HTR-8/SVneo (cell line): ENCODE data around the gene FBXO41.

Experiments
- DNase-seq: peaks from one replicate; pipeline ENCODE4 v3.0.0; 2011; ENCODE audit warnings: low spot score, mixed read lengths; ENCODE audit not compliant: insufficient read length
- FAIRE-seq: peaks from 2 replicates; lab custom pipeline; 2011; peaks lifted over from hg19 to GRCh38; lab: Jason Lieb, UNC

Gene FBXO41

DNA sequence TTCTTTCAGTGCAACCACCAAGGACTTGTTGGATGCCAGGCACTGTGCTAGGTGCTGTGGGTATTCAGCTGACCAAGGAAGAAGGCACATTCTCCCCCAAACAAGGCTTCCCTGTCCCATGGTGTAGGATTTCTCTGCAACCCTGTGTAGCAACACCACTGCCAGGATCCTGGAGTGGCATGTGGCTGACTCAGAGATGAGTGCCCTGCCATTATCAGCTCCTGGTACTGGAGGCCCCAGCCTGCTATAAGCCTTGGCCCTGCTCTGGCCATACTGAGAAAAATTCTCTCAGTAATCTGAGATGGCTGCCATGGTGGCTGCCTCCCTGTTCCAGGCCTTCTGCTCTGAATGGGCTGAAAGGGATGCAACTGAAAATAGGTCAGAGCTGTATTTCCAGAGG, 66.0 kb downstream of the FBXO41 start:
- FAIRE-seq (no peak), DNase-seq (no peak)

DNA sequence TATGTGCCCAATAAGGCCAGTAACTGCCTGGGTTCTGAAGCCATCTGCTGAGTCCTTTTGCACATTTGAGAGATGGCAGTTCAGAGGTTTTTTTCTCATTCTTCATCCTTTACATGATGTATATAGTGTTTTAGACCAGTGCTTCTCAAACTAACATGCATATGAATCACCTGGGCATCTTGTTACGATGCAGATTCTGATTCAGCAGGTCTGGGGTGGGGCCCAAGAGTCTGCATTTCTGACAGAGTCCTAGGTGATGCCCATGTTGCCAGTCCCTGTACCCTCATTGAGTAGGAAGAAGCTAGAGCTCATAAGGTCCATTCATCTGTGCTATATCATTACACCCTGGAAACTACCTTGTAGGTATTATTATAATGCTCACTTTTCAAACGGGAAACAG, 66.5 kb downstream of the FBXO41 start:
- FAIRE-seq (no peak), DNase-seq (no peak)

DNA sequence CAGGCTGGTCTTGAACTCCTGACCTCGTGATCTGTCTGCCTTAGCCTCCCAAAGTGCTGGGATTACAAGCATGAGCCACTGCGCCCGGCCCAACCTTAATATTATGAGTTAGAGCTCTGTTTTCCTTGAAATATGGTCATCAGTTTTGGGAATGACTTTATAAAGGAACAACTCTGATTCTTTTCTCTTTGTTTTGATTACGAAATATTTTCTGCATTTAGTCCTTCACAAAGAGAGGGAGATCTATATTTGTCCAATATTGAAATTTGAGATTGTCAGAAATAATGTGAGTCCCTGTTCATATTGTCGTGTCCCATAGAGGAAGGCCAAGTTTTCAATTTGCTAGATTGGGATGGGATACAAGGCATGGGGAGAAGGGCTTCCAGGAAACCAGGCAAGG, 67.1 kb downstream of the FBXO41 start:
- FAIRE-seq (no peak), DNase-seq (no peak)

DNA sequence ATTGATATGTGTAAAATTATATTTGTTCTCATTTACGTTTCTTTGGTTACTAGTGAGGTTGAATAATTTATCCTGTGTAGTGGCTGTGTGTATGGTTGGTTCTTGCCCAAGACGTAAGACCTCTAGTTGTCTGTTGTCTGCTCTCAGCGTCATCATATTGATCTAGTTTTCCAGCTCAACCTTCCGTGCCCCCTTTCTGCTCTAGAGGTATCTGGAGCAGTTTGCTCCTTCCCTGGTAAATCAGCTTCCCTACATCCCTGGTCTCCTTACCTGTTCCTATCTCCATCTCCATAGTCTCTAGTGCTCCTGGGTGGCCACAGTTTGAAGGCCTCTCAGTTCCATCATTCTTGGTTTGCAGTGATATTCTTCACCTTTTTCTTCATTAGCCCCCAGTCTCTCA, 69.0 kb downstream of the FBXO41 start:
- FAIRE-seq, result no peak
- no peak for DNase-seq

DNA sequence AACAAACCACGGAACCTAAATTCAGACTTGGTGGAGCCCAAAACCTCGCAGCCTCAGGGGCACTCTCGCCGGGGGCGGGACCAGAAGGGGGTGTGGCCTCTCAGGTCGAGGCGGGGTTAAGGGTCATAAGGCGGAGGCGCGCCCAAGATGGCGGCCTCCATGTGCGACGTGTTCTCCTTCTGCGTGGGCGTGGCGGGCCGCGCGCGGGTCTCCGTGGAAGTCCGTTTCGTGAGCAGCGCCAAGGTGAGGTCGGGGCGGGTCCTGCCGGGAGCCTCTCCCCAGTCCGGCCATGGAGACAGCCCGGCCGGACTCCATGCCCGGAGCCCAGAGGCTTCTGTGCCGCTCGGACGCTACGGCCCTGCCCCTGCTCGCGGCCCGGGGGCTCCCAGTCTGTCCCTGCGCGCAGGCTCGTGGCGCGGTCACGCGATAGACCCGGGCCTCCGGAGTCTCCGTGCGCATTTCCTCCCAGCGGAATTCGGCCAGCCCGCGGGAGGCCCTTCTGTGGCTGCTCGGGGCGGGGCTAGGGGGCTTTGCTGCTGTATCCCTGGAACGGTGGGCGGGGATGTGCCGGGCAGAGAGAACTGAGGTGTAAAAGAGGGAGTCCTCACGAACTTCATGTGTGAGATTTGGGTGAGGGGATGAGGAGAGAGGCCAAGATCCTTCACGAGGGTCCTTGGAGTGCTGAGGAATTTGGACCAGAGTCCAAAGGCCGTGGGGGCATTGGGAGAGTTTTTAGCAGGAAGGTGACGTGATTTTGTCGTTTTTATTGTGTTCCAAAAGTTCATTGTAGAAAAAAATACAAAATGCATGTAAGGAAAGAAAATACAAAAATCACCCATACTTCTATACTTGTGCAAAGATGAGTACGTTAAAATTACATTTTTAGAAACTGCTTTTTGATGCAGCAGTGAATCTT, 69.9 kb downstream of the FBXO41 start, which contains the start of gene SMYD5:
Gene SMYD5 (plus strand): TSS at position 126 of the 916 bp plus-strand sequence. CDS start 22 bp downstream, at position 148.
- FAIRE-seq, result peak; percentile 92
- DNase-seq, result peak; percentile 84

DNA sequence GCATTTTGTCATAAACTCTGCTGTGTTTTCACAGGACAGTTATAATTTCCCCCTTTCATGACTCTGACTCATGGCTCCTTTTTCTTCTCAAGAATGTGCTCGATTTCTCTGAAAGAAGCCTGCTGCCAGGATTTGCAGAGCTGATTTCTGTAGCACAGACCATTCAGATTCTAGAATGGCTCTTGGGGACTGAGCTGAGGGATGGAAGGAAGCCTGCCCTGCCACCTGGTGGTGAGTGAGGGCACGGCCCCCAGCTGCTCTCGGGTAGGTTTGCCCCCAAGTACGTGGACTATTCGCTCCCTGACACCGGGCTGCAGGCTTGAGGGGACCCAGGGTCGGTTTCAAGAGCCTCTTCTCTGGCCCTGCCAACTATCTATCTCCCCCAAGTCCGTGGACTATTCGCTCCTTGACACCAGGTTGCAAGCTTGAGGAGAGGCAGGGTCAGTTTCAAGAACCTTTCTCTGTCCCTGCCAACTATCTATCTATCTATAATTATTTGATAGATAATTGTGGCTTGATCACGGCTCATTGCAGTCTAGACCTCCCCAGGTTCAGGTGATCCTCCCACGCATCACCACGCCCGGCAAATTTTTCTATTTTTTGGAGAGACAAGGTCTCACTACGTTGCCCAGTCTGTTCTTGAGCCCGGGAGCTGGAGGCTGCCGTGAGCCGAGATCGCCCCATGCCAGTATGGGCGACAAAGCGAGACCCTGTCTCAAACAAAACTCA, 71.7 kb downstream of the FBXO41 start:
- peak; percentile 89 for DNase-seq
- FAIRE-seq, result no peak

DNA sequence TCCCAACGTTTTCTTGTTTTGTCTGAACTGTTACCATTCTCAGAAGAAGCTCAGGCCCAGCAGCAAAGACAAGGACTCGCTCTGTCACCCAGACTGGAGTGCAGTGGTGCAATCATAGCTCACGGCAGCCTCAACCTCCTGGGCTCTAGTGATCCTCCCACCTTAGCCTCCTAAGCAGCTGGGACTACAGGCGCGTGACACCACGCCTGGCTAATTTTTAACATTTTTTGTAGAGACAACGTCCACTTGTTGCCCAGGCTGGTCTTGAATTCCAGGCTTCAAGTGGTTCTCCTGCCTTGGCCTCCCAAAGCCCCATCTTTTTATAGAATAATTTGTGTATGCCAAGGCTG, 72.2 kb downstream of the FBXO41 start:
- FAIRE-seq (no peak), DNase-seq (no peak)

DNA sequence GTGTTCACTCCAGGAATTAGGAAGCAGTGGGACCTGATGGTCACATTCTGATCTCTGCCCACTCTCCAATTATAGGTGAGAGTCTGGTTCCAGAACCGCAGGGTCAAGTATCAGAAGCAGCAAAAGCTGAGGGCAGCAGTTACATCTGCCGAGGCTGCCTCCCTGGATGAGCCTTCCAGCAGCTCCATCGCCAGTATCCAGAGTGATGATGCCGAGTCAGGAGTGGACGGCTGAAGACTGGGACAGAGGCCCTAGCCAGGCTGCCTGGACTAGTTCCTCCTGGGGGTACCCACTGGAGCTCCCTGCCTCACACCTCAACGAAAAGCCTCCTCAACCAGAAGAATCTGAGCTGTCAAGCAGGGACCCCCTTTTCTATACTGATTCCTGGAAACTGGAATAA, 73.6 kb downstream of the FBXO41 start:
- no peak for DNase-seq
- FAIRE-seq, result no peak

DNA sequence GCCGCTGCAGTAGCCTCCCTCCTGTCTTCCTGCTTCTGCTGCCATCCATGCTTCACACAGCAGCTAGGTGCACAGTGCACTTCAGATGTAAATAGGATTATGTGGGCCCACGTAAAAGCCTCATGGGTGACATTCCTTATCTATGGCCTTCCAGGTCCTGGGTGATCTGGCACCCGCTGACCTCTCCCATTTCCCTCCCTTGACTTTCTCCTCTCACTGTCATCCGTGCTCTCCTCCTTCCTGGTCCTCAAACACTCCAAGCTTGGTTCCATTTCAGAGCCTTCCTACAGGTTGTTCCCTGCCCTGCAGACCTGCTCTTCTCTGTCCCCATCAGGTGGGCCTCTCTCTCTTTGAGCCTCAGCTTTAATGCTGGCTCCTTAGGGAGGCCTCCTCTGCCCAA, 74.3 kb downstream of the FBXO41 start:
- FAIRE-seq, result no peak
- DNase-seq, result no peak

DNA sequence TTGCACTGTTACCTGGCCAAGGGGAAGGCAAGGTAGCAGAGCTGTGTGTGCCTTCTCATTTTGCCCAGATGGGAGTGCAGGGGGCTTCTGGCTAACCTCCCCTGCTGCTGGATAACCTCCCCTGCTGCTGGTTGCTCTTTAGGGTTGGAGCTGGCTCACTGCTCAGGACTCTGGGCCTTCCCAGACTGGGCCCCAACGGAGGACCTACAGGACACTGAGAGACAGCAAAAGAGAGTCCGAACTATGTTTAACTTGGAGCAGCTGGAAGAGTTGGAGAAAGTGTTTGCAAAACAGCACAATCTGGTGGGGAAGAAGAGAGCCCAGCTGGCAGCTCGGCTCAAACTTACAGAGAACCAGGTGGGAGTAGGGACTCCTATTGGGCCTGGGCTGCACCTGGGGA, 76.0 kb downstream of the FBXO41 start:
- DNase-seq (no peak), FAIRE-seq (no peak)

DNA sequence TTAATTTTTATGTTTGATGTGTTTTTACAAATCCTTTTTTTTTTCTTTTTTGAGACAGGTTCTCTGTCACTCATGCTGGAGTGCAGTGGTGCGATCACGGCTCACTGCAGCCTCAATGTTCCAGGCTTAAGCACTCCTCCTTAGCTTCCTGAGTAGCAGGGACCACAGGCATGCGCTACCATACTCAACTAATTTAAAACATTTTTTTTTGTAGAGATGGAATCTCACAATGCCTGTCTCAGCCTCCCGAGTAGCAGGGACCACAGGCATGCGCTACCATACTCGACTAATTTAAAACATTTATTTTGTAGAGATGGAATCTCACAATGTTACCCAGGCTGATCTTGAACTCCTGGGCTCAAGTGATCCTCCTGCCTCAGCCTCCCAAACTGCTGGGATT, 78.7 kb downstream of the FBXO41 start:
- FAIRE-seq (no peak), DNase-seq (no peak)
